GM19240 (cell line): ENCODE results near the gene KDM4B.

Experiments
- DNase-seq: peaks from one replicate; pipeline ENCODE4 v3.0.0; 2011; ENCODE audit warnings: low spot score; ENCODE audit not compliant: insufficient read length

Gene KDM4B

DNA sequence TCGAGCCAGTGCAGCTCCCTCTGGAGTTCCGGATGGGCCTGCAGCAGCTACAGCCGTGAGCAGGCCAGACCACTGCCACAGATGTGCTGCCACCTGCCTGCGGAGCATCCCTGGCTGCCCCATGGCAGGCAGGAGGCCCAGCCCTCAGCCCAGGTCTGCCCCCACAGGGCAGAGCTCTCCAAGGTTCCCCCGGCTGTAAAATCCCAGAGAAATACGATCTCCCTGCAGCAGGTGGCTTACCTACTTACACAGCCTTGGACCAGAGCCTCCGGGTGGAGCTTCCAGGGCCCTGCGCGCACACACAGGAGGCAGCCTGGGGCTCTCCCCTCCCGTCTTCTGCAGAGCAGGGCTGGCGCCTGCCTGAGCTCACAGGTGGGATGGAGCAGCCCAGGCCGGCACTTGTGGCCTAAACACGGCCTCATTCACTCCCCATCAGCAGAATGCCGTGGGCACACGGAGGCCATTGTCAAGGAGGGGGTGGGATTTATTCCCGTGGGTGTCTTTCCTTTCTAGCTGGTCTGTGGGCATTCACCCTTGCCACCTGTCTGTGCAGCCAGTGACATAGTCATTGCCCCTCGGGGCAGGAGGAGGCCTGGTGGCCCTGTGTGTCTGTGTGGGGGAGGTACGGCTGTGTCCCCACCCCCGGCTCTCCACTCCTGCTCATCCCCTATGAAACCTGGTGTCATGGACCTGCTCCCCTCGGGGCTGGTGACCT, 118.0 kb downstream of the KDM4B start:
- no peak for DNase-seq

DNA sequence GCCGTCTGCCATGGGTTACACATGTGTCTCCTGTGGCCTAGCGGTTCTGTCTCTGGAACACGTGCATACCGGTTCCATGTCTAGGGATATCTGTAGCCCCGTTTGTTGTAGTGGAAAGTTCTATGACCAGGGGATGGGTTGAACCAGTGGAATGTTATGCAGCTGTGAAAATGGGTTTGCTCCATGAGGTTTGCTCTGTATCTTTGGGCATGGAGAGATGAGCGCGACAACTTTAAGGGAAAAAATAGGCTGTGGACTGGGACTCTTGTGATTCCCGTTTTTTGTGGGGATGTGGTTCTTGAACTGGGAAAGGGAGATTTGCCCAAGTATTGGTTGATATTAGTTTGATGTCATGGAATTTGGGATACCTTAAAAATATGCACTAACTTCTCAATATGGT, 120.4 kb downstream of the KDM4B start:
- no peak for DNase-seq

DNA sequence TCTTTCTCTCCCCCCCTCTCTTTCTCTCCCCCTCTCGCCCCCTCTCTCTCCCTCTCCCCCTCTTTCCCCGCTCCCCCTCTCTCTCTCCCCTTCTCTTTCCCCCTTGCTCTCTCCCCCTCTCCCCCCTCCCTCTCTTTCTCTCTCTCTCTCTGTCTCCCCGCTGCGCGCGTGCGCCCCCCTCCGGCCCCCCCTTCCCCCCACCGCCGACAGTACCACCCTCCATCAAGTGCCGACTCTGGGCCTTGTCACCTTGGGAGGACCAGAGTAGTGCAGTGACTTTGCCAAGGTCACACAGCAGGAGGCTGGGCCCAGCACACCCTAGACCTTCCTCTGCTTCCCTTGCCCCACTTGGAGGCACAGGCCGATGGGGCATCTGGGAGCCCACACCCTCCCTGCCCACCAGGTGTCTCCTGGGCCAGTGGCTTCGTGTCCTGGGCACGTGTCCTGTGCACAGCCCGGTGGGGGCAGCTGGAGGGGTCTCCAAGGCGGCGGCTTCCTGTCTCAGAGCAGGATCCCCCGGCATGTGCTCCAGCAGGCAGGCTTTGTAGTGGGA, 121.6 kb downstream of the KDM4B start:
- DNase-seq: no peak

DNA sequence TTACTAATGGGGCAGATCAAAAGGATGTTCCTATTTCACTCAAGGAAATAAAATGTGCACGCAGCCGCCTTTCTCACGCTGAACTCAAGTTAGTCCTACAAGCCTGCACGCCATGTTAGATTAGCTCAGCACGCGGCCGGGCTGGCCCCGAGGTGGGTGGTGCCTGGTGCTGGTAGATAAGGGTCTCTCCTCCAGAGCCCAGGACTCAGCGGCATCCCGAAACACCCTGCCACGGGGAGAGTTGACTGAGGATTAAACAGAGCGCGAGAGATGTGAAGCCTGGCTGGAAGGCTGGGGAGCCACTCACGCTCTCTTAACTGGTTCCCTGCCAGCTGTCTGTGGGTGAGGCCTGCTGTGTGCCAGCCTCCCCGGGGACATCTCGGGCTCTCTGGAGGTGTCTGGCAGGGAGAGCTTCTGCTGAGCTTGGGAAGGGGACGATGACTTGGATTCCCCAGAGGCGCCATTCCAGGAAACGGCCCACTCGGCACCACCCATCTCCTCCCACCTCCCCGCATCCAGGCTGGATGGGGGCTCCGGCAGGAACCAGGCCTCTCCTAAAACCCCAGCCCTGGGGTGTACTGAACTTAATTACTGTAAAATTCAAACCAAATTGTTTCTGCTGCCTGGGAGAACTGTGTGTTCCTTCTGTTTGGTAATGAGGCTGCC, 122.2 kb downstream of the KDM4B start:
- DNase-seq: no peak

DNA sequence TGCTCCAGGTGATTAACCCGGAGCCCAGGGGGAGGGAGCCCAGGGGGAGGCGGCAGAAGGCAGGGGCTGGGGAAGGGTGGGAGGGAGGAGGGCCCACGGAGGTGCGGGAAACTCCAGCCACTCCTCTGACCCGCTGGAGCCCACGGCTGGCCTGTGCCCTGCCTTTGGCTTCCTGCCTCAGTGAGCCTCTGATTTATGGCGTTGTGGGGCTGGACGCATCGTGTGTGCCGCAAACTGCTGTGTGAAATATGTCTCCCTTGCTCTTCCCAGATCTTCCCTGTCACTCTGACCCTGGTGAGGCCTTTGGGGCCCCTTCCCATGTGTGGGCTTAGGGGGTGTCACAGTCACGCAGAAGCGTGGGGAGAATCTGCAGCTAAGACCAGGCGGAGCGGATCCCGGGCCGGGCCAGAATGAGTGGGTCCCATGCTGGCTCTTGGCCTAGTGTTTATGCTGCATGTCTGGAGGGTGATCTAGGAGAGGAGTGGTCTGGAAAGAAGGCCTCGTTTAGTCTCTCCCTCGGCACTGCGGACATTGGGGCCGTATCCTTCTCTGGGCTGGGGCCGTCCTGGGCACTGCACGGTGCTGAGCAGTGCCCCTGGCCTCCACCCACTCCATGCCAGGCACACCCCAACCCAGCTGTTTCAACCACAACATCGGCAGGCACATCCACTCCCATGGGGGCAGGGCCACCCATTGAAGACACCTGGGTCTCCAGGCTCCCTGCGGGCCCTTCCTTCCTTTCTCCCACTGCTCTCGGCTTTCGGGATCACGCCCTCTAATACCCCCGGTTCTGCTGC, 123.0 kb downstream of the KDM4B start:
- DNase-seq: no peak

DNA sequence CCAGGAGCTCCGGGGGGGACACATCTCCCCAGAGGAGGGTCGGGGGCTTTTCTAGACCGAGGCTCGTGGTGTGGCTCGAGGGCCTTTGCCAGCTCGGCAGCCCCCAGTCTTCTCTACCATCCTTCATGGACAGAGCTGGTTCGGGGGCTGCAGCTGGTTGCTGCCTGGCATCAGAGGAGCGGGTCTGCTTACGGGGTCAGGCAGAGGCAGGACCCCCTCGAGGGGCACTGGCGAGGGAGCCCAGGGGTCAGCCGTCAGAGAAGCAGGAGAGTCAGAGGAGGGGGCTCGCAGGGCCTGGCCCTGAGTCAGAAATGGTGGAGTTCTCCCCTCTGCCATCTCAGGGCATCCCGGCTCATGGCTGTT, 123.5 kb downstream of the KDM4B start:
- DNase-seq: no peak

DNA sequence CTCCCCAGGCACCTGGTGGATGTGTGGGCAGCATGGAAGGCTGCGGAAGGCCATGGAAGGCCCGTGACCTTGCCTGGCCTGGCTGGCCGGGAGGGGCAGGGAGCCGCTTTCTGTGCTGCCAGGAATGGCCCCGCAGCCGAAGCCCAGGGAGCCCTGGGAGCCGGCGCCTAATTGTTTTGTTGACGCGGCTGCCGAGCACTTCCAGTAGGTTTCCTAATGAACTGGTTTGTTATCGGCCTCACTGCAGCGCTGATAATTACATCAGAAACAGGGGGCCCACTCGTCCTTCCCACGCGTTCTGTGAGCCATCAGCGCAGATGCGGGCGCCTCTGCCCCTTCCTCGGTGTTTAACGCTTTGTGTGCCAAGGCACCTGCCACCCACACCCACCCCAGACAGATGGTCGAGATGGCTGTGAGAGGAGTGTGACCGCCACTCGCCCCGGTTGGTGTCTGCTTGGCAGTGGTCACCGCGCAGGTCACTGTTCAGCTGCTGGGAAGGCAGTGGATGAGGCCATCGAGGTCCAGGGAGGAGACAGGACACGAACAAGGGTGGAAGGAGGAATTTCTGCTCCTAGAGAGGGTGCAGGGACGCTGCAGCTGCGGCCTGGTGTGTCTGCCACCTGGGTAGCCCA, 124.5 kb downstream of the KDM4B start:
- DNase-seq: no peak

DNA sequence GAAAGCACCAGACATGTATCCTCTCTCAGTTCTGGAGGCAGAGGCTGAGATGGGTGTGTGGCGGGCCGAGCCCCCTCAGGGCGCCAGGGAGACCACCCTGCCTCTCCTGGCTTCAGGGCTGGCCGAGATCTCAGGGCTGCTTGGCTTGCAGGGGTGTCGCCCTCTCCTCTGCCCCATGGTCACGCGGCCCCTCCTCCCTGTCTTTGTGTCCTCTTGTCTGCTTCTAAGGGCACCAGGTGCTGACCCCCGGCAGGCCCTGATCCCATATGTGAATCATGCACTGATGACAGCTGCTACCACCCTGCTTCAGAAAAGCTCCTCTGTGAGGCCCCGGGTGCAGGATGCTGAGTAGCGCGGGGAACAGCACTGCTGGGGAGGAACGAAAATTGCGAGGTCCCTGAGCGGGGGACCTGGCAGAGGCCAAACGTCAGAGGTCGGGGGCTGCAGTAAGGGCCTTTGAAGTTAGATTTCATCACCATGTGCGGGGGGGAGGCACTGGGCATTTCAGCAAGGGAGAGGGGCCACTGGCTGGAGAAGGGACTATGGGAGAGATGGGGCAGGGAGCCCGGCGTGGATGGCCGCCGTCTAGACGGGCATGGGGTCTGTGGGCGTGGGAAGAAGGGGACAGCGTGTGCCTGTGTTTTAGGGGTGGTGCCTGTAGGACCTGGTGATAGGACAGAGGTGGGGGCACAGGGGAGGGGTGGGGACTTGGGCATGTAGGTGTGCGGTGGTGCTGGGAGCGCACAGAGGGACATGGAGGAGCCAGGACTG, 125.2 kb downstream of the KDM4B start:
- DNase-seq: no peak

DNA sequence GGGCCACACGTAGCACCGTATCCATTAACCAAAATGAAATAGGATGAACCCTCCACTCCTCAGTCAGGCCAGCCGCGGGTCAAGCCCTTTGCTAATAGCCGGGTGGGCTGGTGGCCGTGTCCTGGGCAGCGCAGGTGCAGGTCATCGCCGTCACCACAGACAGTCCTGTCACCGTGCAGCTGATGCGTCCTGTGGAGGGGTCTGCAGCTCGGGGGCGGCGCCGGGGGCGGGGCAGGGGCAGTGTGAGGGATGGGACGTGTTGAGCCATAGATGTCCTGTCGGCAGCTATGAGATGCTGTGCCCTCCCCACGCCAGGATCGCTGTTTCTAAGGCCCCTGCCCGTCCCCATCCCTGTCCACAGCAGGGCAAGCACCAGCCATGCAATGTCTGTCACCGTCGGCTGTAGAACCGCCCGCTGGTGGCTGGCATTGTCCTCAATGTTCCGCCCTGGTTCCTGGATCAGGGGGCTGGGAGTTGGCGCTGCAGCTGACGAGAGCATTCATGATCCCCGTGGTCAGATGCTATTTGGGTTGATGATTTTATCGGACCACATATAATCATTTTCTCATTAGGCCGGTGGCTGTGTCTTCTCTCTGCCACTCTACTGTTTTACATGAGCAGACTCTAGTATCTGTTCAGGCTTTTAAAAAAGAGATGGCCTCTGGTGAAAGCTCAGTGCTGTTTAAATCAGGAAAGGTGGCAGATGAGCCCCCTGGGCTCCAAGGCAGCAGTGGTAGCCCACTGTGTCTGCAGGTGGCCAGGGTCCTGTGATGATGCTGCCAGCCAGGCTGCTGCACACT, 126.1 kb downstream of the KDM4B start:
- DNase-seq: no peak

DNA sequence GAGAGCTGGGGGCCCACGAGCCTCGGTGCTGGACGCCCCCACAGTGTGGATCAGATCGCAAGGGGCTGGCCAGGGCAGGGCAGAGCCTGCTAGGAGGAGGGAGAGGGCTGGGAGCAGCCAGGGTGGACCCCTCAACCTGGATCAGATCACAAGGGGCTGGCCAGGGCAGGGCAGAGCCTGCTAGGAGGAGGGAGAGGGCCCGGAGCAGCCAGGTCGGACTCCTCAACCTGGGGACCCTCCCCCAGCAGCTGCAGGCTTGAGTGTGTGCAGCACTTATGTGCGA, 126.6 kb downstream of the KDM4B start:
- no peak for DNase-seq

DNA sequence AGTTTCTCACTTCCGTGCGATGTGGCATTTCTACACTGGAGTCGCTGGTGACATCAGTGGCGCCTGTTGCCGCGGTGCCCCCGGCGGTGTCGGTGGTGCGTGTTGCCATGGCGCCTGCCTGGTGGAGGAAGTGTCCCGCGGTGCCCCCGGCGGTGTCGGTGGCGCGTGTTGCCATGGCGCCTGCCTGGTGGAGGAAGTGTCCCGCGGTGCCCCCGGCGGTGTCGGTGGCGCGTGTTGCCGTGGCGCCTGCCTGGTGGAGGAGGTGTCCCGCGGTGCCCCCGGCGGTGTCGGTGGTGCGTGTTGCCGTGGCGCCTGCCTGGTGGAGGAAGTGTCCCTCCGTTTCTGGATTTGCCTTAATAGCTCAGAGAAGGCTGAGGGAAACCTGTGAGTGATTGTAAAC, 127.6 kb downstream of the KDM4B start:
- DNase-seq: no peak

DNA sequence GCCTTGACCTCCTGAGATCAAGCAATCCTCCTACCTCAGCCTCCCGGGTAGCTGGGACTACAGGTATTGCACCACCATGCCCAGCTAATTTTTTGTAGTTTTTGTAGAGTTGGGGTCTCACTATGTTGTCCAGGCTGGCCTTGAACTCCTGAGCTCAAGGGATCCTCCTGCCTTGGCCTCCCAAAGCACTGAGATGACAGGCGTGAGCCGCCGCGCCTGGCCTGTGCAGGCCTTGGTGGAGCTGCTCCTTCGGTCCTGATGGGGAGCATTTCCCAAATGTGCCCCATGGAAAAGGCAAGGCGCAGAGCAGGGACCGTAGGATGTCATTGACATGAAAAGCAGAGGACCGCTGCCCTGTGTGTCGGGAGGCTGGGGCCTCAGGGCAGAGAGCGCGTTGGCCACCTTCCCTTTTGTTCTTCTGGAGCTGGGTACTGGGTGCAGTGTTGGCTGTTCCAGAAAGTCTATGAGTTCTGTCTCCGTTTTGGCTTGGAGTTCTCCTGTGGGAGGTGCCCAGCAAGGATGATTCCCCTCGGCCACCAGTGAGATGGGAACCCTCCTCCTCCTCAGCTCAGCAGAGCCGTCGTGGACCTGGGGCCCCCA, 128.5 kb downstream of the KDM4B start:
- DNase-seq: no peak

DNA sequence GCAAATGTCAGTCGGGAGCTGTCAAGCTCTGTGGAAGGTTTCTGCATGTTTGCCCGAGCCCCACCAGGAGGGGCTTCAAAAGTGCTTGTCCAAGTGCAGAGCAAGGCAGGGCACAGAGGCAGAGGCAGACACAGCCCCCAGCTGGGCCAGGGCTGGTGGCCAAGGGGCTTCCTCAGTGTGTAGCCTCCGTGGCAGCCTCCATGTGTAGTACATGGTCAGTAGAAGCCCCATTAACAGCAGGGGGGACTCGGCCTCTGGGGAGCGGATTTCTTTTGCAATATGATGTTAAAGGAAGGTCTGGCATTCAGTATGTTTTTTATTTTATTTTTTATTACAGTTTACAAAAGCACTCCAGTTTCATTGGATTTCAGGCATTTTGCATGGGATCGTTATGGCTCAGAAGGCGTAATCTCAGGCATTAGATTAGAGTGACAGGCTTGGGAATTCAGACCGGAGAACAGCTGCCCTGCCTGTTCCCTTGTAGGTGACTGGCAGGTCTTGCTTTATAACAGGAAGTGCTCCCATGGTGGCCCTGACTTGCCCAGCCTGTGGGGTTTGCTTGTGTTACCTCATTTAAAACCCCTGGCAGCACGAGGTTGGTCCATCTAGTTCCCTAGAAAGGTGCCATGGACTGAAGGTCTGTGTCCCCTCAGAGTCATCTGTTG, 129.2 kb downstream of the KDM4B start:
- DNase-seq: no peak

DNA sequence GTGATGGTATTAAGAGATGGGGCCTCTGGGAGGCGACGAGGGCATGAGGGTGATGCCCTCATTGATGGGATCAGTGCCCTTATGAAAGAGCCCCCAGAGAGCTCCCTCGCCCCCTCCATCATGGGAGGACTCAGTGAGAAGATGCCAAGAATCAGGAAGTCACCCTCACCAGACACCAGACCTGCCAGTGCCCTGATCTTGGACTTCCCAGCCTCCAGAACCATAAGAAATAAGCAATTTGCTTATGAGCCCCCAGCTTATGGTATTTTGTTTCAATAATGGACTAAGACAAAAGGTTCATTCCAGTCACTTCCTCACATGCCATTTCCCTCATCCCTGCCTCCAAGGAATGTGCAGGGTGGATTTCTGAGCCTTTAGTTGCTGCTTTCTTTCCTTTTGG, 129.7 kb downstream of the KDM4B start:
- no peak for DNase-seq

DNA sequence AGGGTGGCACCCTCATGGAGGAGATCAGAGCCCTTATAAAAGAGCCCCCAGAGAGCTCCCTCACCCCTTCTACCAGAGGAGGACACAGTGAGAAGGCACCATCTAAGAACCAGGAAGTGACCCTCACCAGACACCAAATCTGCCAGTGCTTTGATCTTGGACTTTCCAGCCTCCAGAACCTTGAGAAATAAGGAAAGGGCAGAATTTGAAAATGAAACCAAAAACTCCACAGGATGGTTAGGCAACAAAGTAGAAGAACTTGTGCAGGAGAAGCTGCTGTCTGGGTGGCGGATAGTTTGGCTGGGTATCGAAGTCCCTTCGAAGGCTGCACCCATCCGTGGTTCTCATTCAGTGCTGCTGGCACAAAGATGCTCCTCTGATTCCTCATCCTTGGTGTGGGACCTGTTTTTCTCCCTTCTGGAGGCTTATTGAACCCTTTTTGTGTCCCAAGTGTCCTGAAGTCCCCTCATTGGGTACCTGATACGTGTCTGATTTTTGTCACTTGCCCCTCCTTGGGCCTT, 130.8 kb downstream of the KDM4B start:
- DNase-seq: no peak

DNA sequence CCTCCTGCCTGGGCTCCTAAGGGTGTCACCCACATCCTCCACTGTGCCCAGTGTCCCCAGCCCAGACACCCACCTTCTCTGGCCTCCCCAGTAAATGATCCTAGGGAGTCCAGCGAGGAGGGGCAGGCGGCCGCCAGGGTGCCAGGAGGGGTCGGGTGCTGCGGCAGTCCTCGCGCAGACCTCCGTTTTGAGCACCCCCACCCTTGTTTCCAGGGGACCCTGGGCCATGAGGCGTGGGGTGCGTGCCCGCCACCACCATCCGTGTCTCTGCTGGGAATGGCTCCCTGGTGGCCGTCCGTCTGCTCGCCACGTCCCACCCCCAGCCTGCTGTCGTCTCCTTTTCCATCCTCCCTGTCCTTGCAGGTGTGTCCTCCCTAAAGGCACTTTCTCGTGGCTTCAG, 133.0 kb downstream of the KDM4B start:
- no peak for DNase-seq

DNA sequence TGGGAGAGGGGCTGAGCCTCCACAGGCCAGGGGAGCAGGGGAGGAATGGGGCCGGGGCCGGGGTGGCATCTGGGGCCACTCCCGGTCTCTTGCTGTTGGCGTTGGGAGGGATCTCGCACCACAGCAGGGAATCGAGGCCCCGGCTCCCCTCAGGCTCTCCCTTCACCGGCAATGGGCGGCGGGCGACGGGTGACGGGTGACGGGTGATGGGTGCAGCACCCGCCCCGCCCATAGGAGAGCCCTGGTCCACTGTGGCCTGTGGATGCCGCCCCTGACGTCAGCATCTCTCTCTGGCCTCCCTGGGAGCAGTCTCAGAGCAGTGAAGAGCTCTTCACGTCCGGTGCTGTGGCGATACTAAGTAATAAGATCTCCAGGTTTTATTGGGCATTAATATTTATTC, 133.6 kb downstream of the KDM4B start:
- no peak for DNase-seq

DNA sequence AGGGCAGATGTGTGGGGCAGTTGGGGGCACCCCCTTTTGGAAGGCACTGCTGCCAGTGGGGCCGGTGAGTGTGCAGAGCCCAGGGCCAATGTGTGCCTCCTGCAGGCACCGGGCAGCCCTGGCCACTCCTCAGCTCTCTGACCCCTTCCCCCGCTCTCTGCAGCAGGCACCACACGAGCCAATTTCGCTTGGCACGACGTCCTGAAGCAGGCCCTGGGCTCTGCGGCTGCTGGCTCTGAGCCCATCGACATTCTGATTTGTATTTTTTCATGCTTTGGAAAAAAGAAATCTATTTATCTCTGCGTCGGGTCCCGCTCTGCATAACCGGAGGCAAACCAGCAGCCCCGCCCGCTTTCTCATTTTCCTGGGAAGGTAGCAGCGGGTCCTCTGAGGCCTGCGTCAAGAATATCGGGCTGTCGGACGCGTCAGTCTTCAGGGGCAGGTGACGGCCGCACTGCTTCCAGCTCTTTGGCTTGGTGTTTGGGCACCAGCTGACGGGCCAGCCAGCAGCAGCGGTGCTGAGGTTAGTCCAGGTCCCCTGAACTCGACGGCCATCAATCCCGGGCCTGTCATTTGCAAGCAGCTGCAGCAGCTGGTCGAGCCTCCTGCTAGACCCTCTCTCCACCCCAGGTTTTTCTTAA, 134.3 kb downstream of the KDM4B start:
- no peak for DNase-seq
